ENCODE measurements around the gene AGA. TPM values are rescaled to one million over a fixed set of nuclear protein-coding genes. Genes with fewer than 3 reads are reported as not detected.

The AGA gene
- total RNA-seq (2022): 25.2 and 35.4 TPM in 2 replicates
- Bru-seq, nascent RNA: percentile 75 among the genes with signal in this experiment
- BruChase-seq, experiment 1, labeled RNA remaining after a 2-hour chase: percentile 64 among the genes with signal in this experiment
- percentile 73 among the genes with signal in this experiment for BruChase-seq, experiment 2, labeled RNA remaining after a 6-hour chase
- long read RNA-seq, transcript AGA-201 (9 exons, 2,107 nt): major isoform, 54 of 62 reads
- long read RNA-seq, partial matches to known transcripts: 3 of 62 reads
- long read RNA-seq, other reads (novel, unspliced or antisense): 5 of 62 reads

DNA sequence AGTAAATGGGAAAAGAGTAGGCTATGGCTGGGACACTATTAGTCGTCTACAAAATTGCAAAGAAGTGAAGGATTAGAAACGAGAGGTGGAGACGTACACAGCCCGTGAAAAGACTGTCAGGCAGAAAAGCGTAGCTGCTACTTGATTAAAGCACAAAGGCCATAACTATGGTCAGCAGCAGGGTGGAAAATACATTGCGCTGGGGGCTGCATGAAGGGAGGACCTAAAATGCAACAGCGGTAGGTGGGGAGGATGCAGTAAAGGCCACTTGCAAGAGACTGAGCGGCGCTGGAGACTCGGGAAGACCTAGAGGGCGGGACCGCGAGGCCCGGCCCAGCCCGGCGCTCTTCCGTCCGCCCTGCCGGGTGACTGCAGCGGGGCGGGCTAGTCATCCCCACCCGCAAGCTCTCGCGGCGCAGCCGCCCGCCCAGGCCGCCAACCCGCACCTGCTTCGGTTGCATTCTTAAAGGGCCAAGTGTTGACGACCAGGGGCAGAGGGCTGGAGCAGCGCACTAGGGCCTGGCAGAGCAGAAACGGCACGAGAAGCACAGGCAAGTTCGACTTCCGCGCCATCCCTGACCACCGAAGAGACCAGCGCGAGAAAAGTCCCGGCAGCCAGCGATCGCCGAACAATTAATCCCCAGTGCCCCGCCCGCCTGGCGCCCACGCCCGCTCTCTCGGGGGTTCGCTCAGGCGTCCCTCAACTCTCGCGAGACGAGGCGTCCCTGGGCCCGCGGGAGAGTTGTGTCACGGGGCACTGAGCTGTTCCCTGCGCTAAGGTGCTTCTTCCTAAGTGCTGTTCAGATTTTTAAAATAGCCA lies at the start of gene AGA:
AGA (minus strand) TSS at position 635 of the 820 bp plus-strand sequence; CDS start at position 573, 62 bp downstream.
- Histone ChIP-seq H3K27me3 (replicated peaks; ENCODE audit: control insufficient read depth, insufficient read depth, low read length) (no peaks in the 10 kb centered on the region), H3K4me3 (ENCODE audit: low read depth, low read length) (peak within 1 kb of the TSS; percentile 67), H3K36me3 (ENCODE audit: control insufficient read depth, insufficient read depth, low read length) (no peaks in the 10 kb centered on the region), H3K4me1 (0 out of 2 replicates have a peak, but pooled peaks cover 3% of the 10 kb centered on the region), H3K9me3 (no peaks in the 10 kb centered on the region)
- TF ChIP-seq, protein P1, sequence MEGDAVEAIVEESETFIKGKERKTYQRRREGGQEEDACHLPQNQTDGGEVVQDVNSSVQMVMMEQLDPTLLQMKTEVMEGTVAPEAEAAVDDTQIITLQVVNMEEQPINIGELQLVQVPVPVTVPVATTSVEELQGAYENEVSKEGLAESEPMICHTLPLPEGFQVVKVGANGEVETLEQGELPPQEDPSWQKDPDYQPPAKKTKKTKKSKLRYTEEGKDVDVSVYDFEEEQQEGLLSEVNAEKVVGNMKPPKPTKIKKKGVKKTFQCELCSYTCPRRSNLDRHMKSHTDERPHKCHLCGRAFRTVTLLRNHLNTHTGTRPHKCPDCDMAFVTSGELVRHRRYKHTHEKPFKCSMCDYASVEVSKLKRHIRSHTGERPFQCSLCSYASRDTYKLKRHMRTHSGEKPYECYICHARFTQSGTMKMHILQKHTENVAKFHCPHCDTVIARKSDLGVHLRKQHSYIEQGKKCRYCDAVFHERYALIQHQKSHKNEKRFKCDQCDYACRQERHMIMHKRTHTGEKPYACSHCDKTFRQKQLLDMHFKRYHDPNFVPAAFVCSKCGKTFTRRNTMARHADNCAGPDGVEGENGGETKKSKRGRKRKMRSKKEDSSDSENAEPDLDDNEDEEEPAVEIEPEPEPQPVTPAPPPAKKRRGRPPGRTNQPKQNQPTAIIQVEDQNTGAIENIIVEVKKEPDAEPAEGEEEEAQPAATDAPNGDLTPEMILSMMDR (IDR thresholded peaks at IDR 0.05; ENCODE audit: insufficient read depth in 1 of 2, low read depth in 1 of 2, low read length in 1 of 2, severe bottlenecking in 1 of 2, unreplicated experiment in 1 of 2): no peak
- TSS peak; percentile 51 for BruUV-seq (replicated peaks)
- Mint-ChIP-seq H3K4me3 (ENCODE audit: unreplicated experiment) (peak within 1 kb of the TSS; percentile 98), H3K9me3 (ENCODE audit: unreplicated experiment) (no peaks in the 10 kb centered on the region), H3K36me3 (ENCODE audit: insufficient read depth, unreplicated experiment) (peaks cover 7% of the 10 kb centered on the region), H3K27me3 (ENCODE audit: insufficient read depth, unreplicated experiment) (no peaks in the 10 kb centered on the region), H3K27ac (ENCODE audit: unreplicated experiment) (peak within 1 kb of the TSS; percentile 97), H3K4me1 (ENCODE audit: low read depth, unreplicated experiment) (peaks cover 7% of the 10 kb centered on the region)
- peak; percentile 93 to 94 for DNase-seq
- ChIA-PET POLR2A (interaction anchor here (0.6 to 1.8 kb wide), 5 partner anchors 8 to 132 kb away, joined by 3 to 11 read pairs (median 4); partner anchors contain the start of gene NEIL3), CTCF (no interaction called here)
- intact Hi-C loops (cut with micrococcal nuclease; ENCODE audit: unreplicated experiment): loop anchor here (1.0 to 5.0 kb wide), 6 partner anchors 13 to 350 kb away; no protein-coding TSS in a partner anchor

DNA sequence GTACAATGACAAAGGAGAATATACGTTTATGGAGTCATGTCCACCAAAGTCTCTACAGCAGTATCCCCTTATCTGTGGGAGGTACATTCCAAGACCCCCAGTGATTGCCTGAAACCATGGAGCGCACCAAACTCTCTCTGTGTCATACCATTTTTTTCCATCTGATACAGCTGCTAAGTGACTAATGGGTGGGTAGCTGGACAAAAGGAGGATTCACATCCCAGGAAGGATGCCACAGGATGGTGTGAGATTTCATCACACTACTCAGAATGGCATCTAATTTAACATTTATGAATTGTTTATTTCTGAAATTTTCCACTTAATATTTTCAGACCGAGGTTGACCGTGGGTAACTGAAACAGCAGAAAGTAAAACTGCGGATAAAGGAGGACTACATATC lies 49.8 kb upstream of the AGA start:
- POLR2A ChIA-PET: no interaction called here
- Mint-ChIP-seq H3K27ac (ENCODE audit: unreplicated experiment) (no peak overlapping the region), H3K36me3 (ENCODE audit: insufficient read depth, unreplicated experiment) (no peaks in the 10 kb centered on the region), H3K4me1 (ENCODE audit: low read depth, unreplicated experiment) (no peaks in the 10 kb centered on the region), H3K27me3 (ENCODE audit: insufficient read depth, unreplicated experiment) (no peaks in the 10 kb centered on the region), H3K4me3 (ENCODE audit: unreplicated experiment) (no peak overlapping the region), H3K9me3 (ENCODE audit: unreplicated experiment) (no peaks in the 10 kb centered on the region)
- TF ChIP-seq, protein P1 (IDR thresholded peaks at IDR 0.05; ENCODE audit: insufficient read depth in 1 of 2, low read depth in 1 of 2, low read length in 1 of 2, severe bottlenecking in 1 of 2, unreplicated experiment in 1 of 2): no peak
- intact Hi-C loops (cut with micrococcal nuclease; ENCODE audit: unreplicated experiment): no loop called here
- H3K4me3 ChIP-seq (ENCODE audit: low read depth, low read length): no peak overlapping the region
- CTCF ChIA-PET: no interaction called here
- H3K9me3 ChIP-seq: no peaks in the 10 kb centered on the region
- no peak for DNase-seq
- no peaks in the 10 kb centered on the region for H3K4me1 ChIP-seq
- no peaks in the 10 kb centered on the region for H3K27me3 ChIP-seq (replicated peaks; ENCODE audit: control insufficient read depth, insufficient read depth, low read length)
- no peaks in the 10 kb centered on the region for H3K36me3 ChIP-seq (ENCODE audit: control insufficient read depth, insufficient read depth, low read length)
- BruUV-seq (replicated peaks): no TSS peak

DNA sequence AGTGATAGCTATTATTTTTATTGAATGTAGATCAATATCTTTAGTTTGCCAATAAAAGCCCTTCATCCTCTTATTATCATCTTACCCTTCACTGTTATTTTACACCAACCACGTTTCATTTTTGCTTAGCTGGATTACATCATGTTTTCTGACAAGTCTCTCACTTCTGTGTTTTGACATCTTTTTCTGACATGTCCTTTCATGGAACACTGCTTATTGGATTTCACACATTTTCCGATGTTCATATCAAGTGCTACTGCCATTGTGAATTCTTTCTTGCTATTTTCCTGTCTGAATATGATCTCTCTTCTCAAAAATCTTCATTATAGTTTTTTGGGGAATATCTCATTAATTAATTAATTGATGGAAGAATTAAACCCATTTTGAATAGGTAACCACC lies 48.5 kb upstream of the AGA start:
- TF ChIP-seq, protein P1 (IDR thresholded peaks at IDR 0.05; ENCODE audit: insufficient read depth in 1 of 2, low read depth in 1 of 2, low read length in 1 of 2, severe bottlenecking in 1 of 2, unreplicated experiment in 1 of 2): no peak
- no peak overlapping the region for H3K4me3 ChIP-seq (ENCODE audit: low read depth, low read length)
- no peak overlapping the region for H3K4me3 Mint-ChIP-seq (ENCODE audit: unreplicated experiment)
- CTCF ChIA-PET: no interaction called here
- H3K27me3 ChIP-seq (replicated peaks; ENCODE audit: control insufficient read depth, insufficient read depth, low read length): no peaks in the 10 kb centered on the region
- BruUV-seq (replicated peaks): no TSS peak
- no peaks in the 10 kb centered on the region for H3K9me3 Mint-ChIP-seq (ENCODE audit: unreplicated experiment)
- H3K4me1 Mint-ChIP-seq (ENCODE audit: low read depth, unreplicated experiment): no peaks in the 10 kb centered on the region
- H3K36me3 Mint-ChIP-seq (ENCODE audit: insufficient read depth, unreplicated experiment): no peaks in the 10 kb centered on the region
- intact Hi-C loops (cut with micrococcal nuclease; ENCODE audit: unreplicated experiment): no loop called here
- H3K36me3 ChIP-seq (ENCODE audit: control insufficient read depth, insufficient read depth, low read length): no peaks in the 10 kb centered on the region
- POLR2A ChIA-PET: no interaction called here
- no peak for DNase-seq
- no peaks in the 10 kb centered on the region for H3K27me3 Mint-ChIP-seq (ENCODE audit: insufficient read depth, unreplicated experiment)
- H3K4me1 ChIP-seq: no peaks in the 10 kb centered on the region
- no peaks in the 10 kb centered on the region for H3K9me3 ChIP-seq
- no peak overlapping the region for H3K27ac Mint-ChIP-seq (ENCODE audit: unreplicated experiment)
